Kidney tubule cell (primary cell): ENCODE results near the gene KRTAP20-3.

Source experiments
- DNase-seq: peaks from one replicate; pipeline ENCODE4 v3.0.0-alpha.2; 2018; ENCODE audit warnings: low spot score

The KRTAP20-3 gene

GRCh38 chr21:30684506-30684905 lies 41.8 kb downstream of the KRTAP20-3 start:
- no peak for DNase-seq

- no peak for DNase-seq
These were observed 47.2 kb downstream of the KRTAP20-3 start for GRCh38 chr21:30689822-30690221.
